HepG2 (cell line): ENCODE data around the gene CKAP5. TPM values are rescaled to one million over a fixed set of nuclear protein-coding genes. Genes with fewer than 3 reads are reported as not detected.

Experiments
- CHCHD3 ChIP-seq: sonication (generic); formaldehyde crosslinking; IDR thresholded peaks from 2 replicates; pipeline ENCODE4 v1.8.0; 2022; ENCODE audit warnings: mild to moderate bottlenecking, missing genetic modification reagents, moderate library complexity
- GATAD2A ChIP-seq: IDR thresholded peaks from 2 replicates; pipeline ENCODE4 v1.6.1; 2016
- HMG20A ChIP-seq: IDR thresholded peaks from 2 replicates; pipeline ENCODE4 v1.6.1; 2016; ENCODE audit warnings: borderline replicate concordance
- PHF5A ChIP-seq: IDR thresholded peaks from one replicate; pipeline ENCODE4 v1.6.1; 2018; ENCODE audit warnings: low read depth, missing genetic modification reagents; ENCODE audit not compliant: unreplicated experiment
- PTBP1 ChIP-seq: fragments of 200-400 bp; formaldehyde crosslinking; IDR thresholded peaks from 2 replicates; pipeline ENCODE4 v1.6.1; 2018; ENCODE audit warnings: low read length, low read depth; ENCODE audit not compliant: poor library complexity, severe bottlenecking
- RAD51 ChIP-seq: fragments of 450-650 bp; IDR thresholded peaks from 2 replicates; pipeline ENCODE4 v1.6.1; 2016; ENCODE audit warnings: borderline replicate concordance
- RFX5 ChIP-seq: IDR thresholded peaks from 2 replicates; pipeline ENCODE4 v1.6.1; 2011; ENCODE audit warnings: low read depth, low read length, improper control_type of control experiment
- SAP130 ChIP-seq: IDR thresholded peaks from 2 replicates; pipeline ENCODE4 v1.6.1; 2016; ENCODE audit warnings: low read depth
- SCMH1 ChIP-seq: sonication (generic); formaldehyde crosslinking; IDR thresholded peaks from 2 replicates; pipeline ENCODE4 v1.9.0; 2021; ENCODE audit warnings: missing genetic modification reagents, mild to moderate bottlenecking, borderline replicate concordance
- TCF7 ChIP-seq: sonication (generic); IDR thresholded peaks from 2 replicates; pipeline ENCODE4 v1.6.1; 2016; ENCODE audit warnings: antibody characterized with exemption, low read depth
- ZNF17 ChIP-seq: sonication (generic); formaldehyde crosslinking; IDR thresholded peaks from 2 replicates; pipeline ENCODE4 v1.5.0; 2020; ENCODE audit warnings: mild to moderate bottlenecking, missing genetic modification reagents
- ZNF224 ChIP-seq: sonication (generic); formaldehyde crosslinking; IDR thresholded peaks from 2 replicates; pipeline ENCODE4 v1.5.0; 2020; ENCODE audit warnings: mild to moderate bottlenecking, missing genetic modification reagents
- ZNF44 ChIP-seq: sonication (generic); formaldehyde crosslinking; IDR thresholded peaks from 2 replicates; pipeline ENCODE4 v1.5.1; 2020; ENCODE audit warnings: mild to moderate bottlenecking, missing genetic modification reagents
- ZNF460 ChIP-seq: sonication (generic); formaldehyde crosslinking; IDR thresholded peaks from 2 replicates; pipeline ENCODE4 v1.5.1; 2020; ENCODE audit warnings: missing genetic modification reagents, mild to moderate bottlenecking, borderline replicate concordance
- ZNF749 ChIP-seq: sonication (generic); formaldehyde crosslinking; IDR thresholded peaks from 2 replicates; pipeline ENCODE4 v1.8.0; 2022; ENCODE audit warnings: mild to moderate bottlenecking, missing genetic modification reagents, moderate library complexity, borderline replicate concordance
- polyA plus RNA-seq, 8 experiments: library from polyadenylated mRNA; depleted of rRNA in 3 of 8; stranded (reverse) in 7 of 8; unstranded in 1 of 8; fragments of >200 nt; fragmentation: Illumina TruSeq in 4 of 8; extraction: Trizol in 4 of 8; gene quantifications; 2 replicates each; pipeline versions ENCODE4 v1.2.1 to v1.2.3, GENCODE V29; 2011 to 2016; ENCODE audit warnings: low read depth in 4 of 8, missing spikeins in 1 of 8, mixed read lengths in 1 of 8; ENCODE audit not compliant: insufficient read depth in 1 of 8
- total RNA-seq, 5 experiments: library from RNA; depleted of rRNA; stranded (reverse); fragments of >200 nt; fragmentation: Illumina TruSeq; extraction: Trizol; gene quantifications; 2 replicates each; pipeline ENCODE4 v1.2.3, GENCODE V29; 2016; ENCODE audit warnings: low read depth in 1 of 5
- TF ChIP-seq, protein P1 (sequence below): sonication (generic); formaldehyde crosslinking; IDR thresholded peaks from 2 replicates; pipeline ENCODE4 v1.5.1; 2020; ENCODE audit warnings: missing genetic modification reagents, mild to moderate bottlenecking, borderline replicate concordance
- TF ChIP-seq, protein P2 (sequence below): sonication (generic); formaldehyde crosslinking; IDR thresholded peaks from 2 replicates; pipeline ENCODE4 v1.4.0; 2020; ENCODE audit warnings: missing genetic modification reagents, borderline replicate concordance

Gene CKAP5
- total and polyA plus RNA-seq, 2 of the 13 experiments (the other 11 are each of a cell fraction or from before 2014, with no cell fraction given), result 79.2 to 103 TPM

DNA sequence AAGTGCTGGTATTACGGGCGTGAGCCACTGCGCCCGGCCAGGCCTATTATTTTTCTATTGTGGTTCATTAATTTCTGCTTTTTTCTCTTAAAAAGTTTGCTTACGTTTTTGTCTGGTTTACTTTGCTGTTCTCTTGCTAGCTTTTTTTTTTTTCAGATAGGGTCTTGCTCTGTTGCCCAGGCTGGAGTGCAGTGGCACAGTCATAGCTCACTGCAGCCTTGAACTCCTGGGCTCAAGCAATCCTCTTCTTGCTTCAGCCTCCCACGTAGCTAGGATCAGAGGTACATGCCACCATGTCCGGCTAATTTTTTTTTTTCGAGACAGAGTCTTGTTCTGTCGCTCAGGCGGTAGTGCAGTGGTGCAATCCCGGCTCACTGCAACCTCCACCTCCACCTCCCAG is 108.4 kb downstream of the CKAP5 start (continued):
- TF ChIP-seq SCMH1 (no peak), CHCHD3 (no peak), GATAD2A (no peak), PTBP1 (no peak), PHF5A (CRISPR knock-in tag) (no peak), HMG20A (CRISPR knock-in tag) (no peak), ZNF749 (CRISPR knock-in tag) (no peak), TCF7 (no peak), ZNF460 (CRISPR knock-in tag) (no peak), RFX5 (no peak), ZNF44 (CRISPR knock-in tag) (no peak), SAP130 (CRISPR knock-in tag) (no peak), ZNF17 (no peak), ZNF224 (CRISPR knock-in tag) (no peak), RAD51 (no peak)
- TF ChIP-seq, protein P1, sequence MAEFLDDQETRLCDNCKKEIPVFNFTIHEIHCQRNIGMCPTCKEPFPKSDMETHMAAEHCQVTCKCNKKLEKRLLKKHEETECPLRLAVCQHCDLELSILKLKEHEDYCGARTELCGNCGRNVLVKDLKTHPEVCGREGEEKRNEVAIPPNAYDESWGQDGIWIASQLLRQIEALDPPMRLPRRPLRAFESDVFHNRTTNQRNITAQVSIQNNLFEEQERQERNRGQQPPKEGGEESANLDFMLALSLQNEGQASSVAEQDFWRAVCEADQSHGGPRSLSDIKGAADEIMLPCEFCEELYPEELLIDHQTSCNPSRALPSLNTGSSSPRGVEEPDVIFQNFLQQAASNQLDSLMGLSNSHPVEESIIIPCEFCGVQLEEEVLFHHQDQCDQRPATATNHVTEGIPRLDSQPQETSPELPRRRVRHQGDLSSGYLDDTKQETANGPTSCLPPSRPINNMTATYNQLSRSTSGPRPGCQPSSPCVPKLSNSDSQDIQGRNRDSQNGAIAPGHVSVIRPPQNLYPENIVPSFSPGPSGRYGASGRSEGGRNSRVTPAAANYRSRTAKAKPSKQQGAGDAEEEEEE (CRISPR knock-in tag), result no peak
- TF ChIP-seq, protein P2, sequence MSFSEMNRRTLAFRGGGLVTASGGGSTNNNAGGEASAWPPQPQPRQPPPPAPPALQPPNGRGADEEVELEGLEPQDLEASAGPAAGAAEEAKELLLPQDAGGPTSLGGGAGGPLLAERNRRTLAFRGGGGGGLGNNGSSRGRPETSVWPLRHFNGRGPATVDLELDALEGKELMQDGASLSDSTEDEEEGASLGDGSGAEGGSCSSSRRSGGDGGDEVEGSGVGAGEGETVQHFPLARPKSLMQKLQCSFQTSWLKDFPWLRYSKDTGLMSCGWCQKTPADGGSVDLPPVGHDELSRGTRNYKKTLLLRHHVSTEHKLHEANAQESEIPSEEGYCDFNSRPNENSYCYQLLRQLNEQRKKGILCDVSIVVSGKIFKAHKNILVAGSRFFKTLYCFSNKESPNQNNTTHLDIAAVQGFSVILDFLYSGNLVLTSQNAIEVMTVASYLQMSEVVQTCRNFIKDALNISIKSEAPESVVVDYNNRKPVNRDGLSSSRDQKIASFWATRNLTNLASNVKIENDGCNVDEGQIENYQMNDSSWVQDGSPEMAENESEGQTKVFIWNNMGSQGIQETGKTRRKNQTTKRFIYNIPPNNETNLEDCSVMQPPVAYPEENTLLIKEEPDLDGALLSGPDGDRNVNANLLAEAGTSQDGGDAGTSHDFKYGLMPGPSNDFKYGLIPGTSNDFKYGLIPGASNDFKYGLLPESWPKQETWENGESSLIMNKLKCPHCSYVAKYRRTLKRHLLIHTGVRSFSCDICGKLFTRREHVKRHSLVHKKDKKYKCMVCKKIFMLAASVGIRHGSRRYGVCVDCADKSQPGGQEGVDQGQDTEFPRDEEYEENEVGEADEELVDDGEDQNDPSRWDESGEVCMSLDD (CRISPR knock-in tag), result no peak
